GM19193 (cell line): ENCODE measurements around the gene NBAS.

Source experiments
- POLR2A ChIP-seq: IDR thresholded peaks from 4 replicates; pipeline ENCODE4 v1.6.1; 2011; ENCODE audit not compliant: insufficient read depth, insufficient read length; ENCODE audit errors: extremely low read depth

NBAS gene

DNA sequence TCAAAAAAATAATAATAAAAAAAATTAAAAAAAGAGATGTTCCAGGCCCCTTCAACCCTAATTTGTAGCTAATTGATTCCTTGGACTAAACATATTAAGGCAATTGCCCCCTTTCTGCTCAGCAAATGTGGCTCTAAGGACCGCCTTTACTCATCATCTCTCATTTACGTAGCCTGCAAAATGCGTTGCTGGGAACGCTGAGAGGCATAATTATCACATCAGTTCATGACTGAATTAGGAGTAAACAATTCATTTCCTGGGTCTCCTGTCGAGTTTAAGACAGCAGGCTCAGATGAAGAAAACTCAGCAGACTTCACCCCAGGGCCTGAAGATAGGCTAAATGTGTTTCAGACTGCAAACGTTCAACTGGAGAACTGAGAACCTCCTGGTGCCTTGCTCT lies 413.5 kb downstream of the NBAS start:
- no peak for TF ChIP-seq POLR2A

DNA sequence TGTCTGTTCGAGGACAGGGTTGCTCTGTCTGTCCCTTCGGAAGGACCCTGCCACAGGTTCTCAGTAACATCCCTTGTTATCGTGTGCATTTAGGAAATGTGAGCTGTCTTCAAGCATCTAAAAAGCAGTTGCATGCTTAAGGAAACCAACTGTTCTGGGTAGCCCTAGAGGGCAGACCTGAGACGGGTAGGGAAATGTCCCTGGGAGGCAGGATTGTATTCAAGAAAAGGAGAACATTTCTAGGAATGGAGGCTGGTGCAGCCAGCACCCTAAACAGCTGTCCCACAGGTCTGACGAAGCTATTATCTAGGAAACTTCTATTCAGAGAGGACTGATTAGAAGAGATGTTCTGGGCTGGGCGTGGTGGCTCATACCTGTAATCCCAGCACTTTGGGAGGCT lies 414.2 kb downstream of the NBAS start:
- no peak for TF ChIP-seq POLR2A

DNA sequence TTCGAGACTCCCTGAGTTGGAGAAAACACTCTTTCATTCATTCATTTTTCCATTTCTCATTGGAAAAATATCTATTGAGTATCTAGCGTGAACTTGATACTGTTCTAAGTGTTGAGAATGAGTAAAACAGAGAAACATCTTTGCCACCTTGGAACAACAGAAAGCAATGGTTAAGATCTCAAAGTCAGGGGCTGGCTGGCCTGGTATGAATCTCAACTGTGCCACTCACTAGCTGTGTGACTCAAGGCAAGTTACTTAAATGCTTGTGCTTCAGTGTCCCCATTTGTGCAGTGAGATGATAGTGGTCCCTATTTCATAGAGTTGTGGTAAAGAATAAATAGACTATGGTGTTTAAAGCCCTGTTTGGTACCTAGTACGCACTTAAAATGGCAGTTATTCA lies 415.2 kb downstream of the NBAS start:
- no peak for TF ChIP-seq POLR2A

DNA sequence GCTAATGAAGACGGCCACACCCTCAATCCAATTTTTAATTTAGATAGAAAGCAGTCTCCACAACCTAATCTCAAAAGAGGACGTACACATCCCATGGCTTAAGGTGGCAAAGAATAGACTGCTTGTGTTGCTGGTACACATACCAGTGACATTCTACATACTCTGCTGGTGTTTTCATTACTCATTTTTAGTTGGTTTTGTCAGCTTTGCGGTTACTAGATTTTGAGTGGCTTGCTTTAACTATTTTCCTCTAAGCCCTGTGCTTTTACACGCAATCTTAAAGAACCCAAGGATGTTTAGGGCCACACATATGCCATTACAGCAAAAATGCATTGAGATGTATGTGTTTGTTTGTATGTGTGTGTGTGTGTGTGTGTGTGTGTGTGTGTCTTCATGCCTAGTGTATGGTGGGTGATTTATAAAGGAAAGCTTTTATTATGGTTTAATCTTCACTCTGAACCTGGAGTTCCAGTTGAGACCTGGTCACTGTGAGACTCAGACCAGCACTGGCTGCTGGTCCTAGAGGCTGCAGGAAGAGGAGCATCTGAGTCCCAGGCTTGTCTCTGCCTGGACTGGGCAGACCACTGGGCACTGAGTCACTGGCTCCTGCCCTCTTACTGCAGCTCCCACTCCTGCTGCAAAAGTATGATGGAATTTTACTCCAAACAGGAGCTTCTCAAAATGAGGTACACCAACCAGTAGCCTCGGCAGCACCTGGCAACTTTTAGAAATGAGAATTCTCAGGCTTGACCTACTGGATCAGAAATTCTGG lies 415.9 kb downstream of the NBAS start:
- TF ChIP-seq POLR2A: no peak

DNA sequence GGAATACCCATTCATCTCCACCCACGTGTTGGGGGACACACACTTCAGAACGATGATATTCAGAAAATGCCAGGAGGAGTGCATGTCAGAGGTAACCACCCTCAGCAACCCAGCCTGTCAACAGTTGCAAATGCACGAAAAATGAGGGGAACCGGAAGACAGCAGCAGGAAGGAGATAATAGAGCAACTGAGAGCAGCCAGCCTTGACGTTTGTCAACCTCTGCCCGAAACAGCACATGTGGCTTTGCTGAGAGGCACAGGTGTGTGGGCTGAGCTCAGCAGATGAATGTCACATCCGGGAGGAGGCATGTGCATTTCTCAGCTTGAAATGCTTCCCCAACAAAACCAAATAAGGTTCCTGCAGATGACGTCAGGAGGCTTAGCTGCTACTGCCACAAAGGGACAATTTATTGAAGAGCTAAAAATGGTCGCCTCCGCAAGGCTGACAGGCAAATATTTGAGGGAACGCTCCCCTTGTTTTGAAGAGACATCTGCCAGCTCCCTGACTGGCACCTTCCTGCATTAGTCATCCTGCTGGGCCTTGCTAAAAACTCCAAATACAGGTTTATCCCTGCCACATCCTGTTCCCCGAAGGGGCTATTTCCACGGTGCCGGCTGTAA lies 419.0 kb downstream of the NBAS start:
- TF ChIP-seq POLR2A: peak; percentile 20

DNA sequence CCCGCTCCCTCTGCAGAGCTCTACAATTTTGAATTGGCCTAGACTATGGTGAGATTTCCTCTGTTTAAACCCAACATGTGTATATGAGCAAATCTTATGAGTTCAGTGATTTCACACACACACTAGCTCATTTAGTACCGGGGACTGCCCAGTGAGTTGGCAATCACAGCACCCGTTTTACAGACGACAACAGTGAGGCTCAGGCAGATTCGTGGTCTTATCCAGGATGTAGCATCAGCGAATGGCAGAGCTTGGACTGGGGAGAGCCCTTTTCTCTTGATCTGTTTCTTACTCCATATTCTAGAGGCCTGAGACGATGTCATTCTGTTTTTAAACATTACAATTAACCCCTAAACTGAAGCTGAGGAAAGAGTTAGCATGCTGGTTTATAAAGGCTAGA lies 419.9 kb downstream of the NBAS start:
- TF ChIP-seq POLR2A: no peak

DNA sequence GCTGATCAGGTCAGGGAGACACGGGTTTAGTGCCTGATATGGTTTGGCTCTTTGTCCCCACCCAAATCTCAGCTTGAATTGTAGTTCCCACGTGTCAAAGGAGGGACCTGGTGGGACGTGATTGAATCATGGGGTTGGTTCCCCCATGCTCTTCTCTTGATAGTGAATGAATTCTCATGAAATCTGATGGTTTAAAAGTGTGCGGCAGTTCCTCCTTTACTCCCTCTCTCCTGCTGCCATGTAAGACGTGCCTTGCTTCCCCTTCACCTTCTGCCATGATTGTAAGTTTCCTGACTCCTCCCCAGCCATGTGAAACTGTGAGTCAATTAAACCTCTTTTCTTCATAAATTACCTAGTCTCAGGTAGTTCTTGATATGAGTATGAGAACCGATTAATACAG lies 424.5 kb downstream of the NBAS start:
- TF ChIP-seq POLR2A: no peak

DNA sequence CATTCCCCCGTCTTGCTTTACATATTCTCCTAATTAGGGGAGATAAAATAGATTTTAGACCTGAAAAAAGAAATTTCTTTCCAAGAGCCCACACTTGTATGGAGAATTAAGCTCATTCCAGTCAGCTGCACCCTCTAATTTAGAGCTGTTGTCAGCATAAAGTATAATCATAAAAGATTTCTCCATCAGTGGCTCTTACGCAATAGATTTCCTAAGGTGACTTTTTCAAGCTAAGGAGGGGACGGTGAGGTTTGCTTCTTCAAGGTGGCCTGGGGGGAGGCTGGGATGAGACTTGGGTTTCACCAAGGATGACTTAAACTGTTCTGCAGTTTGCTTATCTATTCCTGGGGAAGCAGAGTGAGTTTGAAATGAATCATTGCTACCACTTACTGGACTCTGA lies 426.2 kb downstream of the NBAS start:
- TF ChIP-seq POLR2A: no peak

DNA sequence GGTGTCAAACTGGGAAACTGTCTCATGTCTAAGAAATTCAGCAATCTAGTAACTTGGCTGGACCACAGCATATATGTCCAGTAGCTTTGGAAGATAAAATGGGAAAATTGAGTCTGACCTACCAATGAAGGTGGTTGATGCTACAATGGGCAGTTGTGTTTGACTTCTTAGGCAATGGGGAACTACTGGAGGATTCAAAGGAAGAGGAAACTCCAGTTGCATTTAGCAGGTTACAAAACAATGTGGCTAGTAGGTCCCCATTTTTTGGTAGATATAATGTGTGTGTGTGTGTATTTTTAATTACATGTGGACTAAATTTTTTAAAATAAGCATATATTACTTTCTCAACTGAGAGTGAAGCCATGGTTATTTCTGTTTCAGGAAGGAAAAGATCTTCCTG lies 427.7 kb downstream of the NBAS start:
- TF ChIP-seq POLR2A: no peak

DNA sequence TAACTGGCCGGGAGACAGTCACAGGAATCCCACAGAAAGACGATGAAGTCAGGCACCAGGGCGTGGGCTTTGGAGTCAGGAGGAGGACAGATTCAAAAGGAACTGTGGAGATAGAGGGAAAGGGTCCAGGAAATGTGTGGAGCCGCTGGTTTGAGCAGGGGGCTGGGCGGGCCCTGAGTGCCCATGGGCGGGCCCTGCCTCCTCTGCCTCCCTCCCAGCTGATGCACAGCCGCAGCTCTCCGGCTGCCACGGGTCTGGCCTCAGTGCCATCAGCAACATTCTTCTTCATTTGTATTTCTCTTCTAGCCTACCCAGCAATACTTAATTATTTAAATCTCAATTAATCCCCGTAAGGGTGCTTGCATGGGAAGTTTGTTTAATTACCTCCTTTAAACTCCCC lies 432.3 kb downstream of the NBAS start:
- TF ChIP-seq POLR2A: no peak

DNA sequence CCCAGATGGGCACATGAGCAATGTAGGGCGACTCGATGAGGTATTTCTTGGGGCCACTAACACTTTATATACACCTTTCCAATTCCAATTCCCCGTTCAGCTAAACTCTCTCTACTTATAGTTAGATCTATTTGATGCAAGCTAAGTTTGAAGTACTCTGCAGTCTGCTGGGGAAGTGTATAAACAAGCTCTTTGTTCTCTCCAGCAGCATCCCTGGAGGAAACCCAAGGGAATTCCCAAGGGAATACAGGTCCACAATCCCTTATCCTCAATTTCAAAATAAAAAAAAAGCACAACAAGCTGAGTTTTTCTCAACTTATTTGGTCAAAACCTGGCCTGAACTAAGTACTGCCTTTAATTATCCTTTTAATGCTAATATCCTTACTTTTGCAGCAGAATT lies 433.3 kb downstream of the NBAS start:
- TF ChIP-seq POLR2A: no peak

DNA sequence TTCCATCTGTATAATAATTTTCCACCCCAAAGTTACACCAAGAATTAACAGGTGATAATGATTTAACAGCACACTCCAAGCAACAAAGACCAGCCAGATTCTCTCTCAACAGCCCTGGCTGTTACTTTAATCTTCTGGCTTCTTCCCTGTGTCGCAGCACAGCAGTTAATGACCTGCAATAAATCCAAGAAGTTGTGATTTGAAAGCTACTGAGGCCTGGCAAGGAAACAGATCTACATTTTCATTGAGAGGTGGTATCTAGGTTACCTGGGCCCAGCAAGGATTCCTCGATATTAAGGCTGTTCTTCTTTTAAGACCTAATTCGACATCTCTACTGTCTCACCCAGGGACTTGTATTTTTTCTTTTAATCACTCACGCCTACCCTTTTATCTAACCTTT lies 433.8 kb downstream of the NBAS start:
- no peak for TF ChIP-seq POLR2A

DNA sequence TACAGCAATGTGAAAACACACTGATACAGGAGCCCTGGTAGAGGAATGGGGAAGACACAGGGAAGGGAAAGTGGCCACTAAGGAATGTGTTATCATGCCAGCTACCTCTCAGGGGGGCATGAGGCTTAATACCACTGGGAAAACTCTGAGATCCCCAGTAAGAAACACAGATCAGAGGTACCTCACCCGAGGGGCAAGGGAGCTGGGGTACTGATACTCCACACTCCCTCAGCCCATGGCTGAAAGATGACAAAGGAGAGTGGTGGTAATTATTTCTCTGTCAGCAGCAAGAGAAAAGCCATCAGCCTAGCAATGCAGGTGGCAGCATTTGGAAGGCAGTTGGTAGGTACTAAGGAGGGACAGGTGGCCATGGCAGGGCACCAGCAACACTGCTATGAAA lies 434.8 kb downstream of the NBAS start:
- no peak for TF ChIP-seq POLR2A

DNA sequence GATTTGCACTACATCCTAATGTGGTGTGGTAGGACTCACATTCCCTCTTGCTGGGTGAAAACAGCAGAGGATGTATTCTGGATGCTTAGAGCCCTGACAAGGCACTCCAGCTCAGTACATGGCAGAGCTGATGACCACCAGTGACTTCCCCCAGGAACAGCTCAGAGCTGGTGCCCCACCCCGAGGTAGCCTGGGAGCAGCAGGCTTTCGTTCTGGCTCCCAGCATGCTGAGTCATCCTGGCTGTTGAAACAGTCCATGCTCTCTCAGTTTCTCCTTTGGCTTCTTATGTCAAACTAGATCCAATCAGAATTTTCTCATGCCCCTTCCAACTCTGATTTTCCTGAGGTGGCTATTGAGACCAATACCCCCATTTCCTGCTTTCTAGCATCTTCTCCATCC lies 438.2 kb downstream of the NBAS start:
- TF ChIP-seq POLR2A: no peak

DNA sequence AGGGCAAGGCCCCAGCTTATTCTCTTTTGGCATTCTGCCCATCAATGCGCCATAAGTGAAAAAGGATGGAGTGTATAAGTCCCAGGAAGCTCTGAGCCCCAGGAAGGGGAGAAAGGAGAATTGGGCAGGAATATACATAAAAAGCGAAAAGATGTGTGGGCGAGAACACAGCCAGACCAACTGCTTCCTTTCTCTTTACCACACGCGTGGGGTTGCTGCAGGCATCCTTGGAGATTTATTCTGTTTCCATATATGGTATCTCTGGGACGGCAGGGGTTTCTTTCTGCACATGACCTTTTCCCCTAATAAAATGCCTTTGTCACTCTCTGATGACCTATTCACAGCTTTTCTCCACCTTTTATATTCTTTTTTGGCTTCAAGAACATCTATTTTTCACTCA lies 440.5 kb downstream of the NBAS start:
- no peak for TF ChIP-seq POLR2A

DNA sequence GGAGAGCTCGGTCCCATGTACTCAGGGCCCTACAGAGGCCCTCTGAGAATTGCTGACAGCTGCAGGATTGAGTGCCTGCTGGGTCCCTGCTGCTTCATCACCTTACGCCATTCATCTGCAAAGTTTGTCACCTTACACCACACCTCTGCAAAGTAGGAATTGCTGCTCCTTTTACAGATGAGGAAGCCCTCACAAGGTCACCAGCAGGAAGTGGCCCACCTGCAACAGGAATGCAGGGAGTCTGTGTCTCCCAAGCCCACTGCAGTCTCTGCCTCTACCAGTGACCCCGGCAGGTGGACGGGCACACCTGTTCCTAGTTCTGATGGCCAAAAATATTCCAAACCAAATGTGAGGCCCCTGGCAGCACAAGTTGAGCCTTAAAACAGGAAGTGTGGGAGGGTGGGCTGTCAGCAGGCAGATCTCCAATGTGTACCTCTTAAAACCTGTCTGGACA lies 441.4 kb downstream of the NBAS start:
- TF ChIP-seq POLR2A: no peak
